Measurements from ENCODE around the gene FNDC10. TPM values are rescaled to one million over a fixed set of nuclear protein-coding genes. Genes with fewer than 3 reads are reported as not detected.
"Not testable (repeated sequence)": the region's sequence is repeated elsewhere in the genome, so short reads cannot be mapped to it uniquely, and the experiment has no call there.

FNDC10 gene
- total RNA-seq, 1 donor from 2014 or later = 4.2 TPM

DNA sequence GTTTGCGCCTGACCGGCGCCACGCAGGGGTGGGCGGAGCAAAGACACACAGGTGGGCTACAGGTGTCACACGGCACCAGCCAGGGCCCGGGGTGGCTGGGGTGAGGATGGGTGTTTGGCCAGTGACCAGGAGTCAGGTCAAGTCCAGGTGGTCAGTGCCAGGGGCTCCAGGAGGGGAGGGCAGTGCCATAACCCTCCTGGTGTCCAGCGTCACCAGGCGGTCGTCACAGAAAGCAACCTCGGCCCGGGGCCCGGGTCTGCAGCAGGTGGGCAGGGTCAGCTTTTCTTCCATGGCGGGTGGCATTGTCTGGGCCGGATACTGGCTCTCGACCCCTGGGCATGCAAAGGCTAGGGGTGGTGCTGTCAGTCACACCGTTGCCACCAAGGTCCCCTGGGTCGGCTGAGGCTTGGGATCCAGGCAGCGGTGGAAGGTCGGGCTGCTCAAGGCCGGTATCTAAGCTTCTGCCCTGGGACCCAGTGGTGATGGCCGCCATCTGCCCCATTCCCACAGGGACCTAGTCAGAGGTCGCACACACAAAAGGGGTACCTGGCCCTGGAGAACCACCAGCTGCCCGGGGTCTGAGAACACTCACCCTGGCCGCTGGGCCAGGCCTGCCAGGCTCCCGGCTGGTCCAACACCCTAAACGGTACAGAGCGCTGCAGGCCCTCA lies 1.8 kb downstream of the FNDC10 start:
- no peak for DNase-seq (ENCODE audit: low spot score, unreplicated experiment)
- peaks cover 3% of the 10 kb centered on the region for H3K4me1 Mint-ChIP-seq (ENCODE audit: low read depth)
- H3K36me3 Mint-ChIP-seq (ENCODE audit: insufficient read depth) = no peaks in the 10 kb centered on the region
- peaks cover 35% of the 10 kb centered on the region for H3K27me3 Mint-ChIP-seq
- H3K4me3 Mint-ChIP-seq (ENCODE audit: low read depth) = peak overlapping the region; percentile 72
- no peaks in the 10 kb centered on the region for H3K9me3 Mint-ChIP-seq (ENCODE audit: low read depth)
- peak overlapping the region; percentile 45 for H3K27ac Mint-ChIP-seq
- TF ChIP-seq, protein P1, sequence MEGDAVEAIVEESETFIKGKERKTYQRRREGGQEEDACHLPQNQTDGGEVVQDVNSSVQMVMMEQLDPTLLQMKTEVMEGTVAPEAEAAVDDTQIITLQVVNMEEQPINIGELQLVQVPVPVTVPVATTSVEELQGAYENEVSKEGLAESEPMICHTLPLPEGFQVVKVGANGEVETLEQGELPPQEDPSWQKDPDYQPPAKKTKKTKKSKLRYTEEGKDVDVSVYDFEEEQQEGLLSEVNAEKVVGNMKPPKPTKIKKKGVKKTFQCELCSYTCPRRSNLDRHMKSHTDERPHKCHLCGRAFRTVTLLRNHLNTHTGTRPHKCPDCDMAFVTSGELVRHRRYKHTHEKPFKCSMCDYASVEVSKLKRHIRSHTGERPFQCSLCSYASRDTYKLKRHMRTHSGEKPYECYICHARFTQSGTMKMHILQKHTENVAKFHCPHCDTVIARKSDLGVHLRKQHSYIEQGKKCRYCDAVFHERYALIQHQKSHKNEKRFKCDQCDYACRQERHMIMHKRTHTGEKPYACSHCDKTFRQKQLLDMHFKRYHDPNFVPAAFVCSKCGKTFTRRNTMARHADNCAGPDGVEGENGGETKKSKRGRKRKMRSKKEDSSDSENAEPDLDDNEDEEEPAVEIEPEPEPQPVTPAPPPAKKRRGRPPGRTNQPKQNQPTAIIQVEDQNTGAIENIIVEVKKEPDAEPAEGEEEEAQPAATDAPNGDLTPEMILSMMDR (IDR thresholded peaks at IDR 0.05; ENCODE audit: unreplicated experiment) = no peak

DNA sequence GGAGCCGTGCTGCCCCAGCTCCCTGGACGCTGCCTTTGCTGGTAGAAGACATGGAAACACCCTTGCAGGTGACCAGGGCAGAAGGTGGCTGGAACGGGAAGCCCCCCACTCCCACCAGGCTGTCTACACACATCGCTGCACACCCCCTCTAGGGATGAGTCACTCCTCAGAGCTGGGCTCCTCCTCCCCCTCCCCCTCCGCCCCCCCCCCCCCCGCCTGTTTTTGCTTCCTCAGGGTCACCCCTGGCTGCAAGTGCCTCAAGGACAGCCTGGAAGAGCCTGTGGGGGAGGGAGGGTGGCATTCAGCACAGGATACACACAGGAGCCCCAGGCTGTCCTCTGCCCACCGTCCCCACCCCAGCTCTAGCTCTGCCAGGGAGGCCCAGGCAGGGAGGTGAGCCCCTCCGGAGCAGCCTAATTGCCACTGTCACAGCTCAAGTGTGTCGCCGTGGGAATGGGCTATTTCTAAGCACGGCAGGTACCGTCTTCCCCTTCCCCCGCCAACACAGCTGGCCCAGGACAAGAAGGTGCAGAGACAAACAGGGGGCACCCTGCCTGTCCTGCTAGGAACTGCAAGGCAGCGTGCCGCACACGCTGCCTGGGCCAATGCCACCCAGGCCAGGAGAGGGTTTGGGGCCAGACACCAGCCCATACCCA lies 2.5 kb downstream of the FNDC10 start:
- Mint-ChIP-seq H3K4me1 (ENCODE audit: low read depth) (peaks cover 3% of the 10 kb centered on the region), H3K27ac (peak overlapping the region; percentile 45), H3K9me3 (ENCODE audit: low read depth) (no peaks in the 10 kb centered on the region), H3K4me3 (ENCODE audit: low read depth) (peak overlapping the region; percentile 11), H3K27me3 (peaks cover 27% of the 10 kb centered on the region), H3K36me3 (ENCODE audit: insufficient read depth) (no peaks in the 10 kb centered on the region)
- DNase-seq (ENCODE audit: low spot score, unreplicated experiment) = no peak
- TF ChIP-seq, protein P1 (IDR thresholded peaks at IDR 0.05; ENCODE audit: unreplicated experiment) = peak; percentile 35

DNA sequence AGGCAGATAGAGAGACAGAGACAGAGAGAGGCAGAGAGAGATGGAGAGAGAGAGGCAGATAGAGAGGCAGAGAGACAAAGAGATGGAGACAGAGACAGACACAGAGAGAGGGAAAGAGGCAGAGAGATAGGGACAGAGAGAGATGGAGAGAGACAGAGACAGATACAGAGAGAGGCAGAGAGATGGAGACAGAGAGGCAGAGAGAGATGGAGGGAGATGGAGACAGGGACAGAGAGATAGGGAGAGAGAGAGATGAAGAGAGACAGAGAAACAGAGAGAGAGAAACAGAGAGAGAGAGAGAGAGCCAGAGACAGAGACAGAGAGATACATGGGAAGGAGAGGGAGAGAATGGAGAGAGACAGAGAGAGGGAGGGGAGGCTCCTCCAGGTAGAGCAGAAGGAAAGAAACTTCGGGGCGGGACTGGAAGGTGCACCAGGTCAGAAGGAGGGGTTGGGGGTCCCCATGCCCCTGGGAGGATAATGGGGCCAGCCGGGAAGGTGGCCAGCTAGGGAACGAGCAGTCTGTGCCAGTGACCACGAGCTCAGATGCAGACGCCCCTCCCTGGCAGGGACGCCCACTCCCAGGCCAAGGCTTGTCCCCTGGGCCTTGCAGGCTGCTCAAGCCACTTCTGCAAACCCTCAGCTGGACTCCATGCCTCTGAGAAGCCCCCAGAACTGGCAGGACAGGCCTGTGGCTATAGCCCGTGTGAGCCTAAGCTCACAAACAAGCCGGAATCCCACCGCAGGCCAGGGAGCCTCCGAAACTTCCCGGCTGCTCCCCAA lies 3.3 kb downstream of the FNDC10 start:
- TF ChIP-seq, protein P1 (IDR thresholded peaks at IDR 0.05; ENCODE audit: unreplicated experiment) = no peak
- no peaks in the 10 kb centered on the region for H3K36me3 Mint-ChIP-seq (ENCODE audit: insufficient read depth)
- peaks cover 3% of the 10 kb centered on the region for H3K4me1 Mint-ChIP-seq (ENCODE audit: low read depth)
- no peak overlapping the region for H3K4me3 Mint-ChIP-seq (ENCODE audit: low read depth)
- DNase-seq (ENCODE audit: low spot score, unreplicated experiment) = no peak
- H3K27me3 Mint-ChIP-seq = peaks cover 24% of the 10 kb centered on the region
- no peak overlapping the region for H3K27ac Mint-ChIP-seq
- no peaks in the 10 kb centered on the region for H3K9me3 Mint-ChIP-seq (ENCODE audit: low read depth)

DNA sequence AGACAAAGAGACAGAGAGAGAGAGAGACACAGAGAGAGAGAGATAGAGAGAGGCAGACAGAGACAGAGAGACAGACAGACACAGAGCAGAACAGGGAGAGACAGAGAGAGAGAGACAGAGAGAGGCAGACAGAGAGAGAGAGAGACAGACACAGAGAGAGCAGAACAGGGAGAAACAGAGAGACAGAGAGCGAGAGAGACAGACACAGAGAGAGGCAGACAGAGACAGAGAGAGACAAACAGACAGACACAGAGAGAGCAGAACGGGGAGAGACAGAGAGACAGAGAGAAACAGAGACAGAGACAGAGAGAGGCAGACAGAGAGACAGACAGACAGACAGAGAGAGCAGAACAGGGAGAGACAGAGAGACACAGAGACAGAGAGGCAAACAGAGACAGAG lies 4.6 kb downstream of the FNDC10 start:
- H3K4me3 Mint-ChIP-seq (ENCODE audit: low read depth); DNase-seq (ENCODE audit: low spot score, unreplicated experiment); H3K9me3 Mint-ChIP-seq (ENCODE audit: low read depth); H3K27ac Mint-ChIP-seq; H3K4me1 Mint-ChIP-seq (ENCODE audit: low read depth); H3K36me3 Mint-ChIP-seq (ENCODE audit: insufficient read depth): not testable (repeated sequence)
- H3K27me3 Mint-ChIP-seq = peaks cover 27% of the 10 kb centered on the region

DNA sequence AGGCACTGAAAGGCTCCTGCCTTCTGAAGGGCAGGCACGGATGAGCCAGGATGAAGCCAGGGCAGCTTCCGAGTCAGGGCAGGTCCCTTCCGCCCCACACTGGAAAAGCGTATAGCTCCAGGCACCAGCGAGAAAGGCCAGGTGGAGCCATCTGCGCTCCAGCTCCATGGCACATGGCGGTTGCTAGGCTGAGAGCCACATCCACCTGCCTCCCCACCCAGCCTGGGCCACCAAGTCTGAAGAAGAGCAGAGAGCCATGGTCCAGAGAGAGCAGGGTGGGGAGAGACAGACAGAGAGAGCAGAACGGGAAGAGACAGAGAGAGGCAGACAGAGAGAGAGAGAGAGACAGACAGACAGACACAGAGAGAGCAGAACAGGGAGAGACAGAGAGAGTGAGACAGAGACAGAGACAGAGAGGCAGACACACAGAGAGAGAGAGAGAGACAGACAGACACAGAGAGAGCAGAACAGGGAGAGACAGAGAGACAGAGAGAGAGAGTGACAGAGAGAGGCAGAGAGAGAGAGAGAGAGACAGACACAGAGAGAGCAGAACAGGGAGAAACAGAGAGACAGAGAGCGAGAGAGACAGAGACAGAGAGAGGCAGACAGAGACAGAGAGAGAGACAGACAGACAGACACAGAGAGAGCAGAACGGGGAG lies 5.2 kb downstream of the FNDC10 start:
- Mint-ChIP-seq H3K4me1 (ENCODE audit: low read depth) (peaks cover 3% of the 10 kb centered on the region), H3K27ac (no peak overlapping the region), H3K27me3 (peaks cover 28% of the 10 kb centered on the region), H3K9me3 (ENCODE audit: low read depth) (no peaks in the 10 kb centered on the region), H3K36me3 (ENCODE audit: insufficient read depth) (no peaks in the 10 kb centered on the region), H3K4me3 (ENCODE audit: low read depth) (no peak overlapping the region)
- TF ChIP-seq, protein P1 (IDR thresholded peaks at IDR 0.05; ENCODE audit: unreplicated experiment) = no peak
- no peak for DNase-seq (ENCODE audit: low spot score, unreplicated experiment)
